Mammary epithelial cell (primary cell): ENCODE measurements around the gene PXYLP1.

Experiments
- CTCF ChIP-seq, 2 donors: IDR thresholded peaks in 1 of 2; conservative IDR thresholded peaks in 1 of 2; 2 replicates each; pipeline ENCODE4 v1.5.1; 2011 to 2012; ENCODE audit warnings: inconsistent platforms in 2 of 2, low read length in 2 of 2, mild to moderate bottlenecking in 2 of 2, control low read depth in 1 of 2, low read depth in 1 of 2; ENCODE audit not compliant: insufficient read depth in 1 of 2; ENCODE audit errors: extremely low read depth in 1 of 2
- EZH2 ChIP-seq: IDR thresholded peaks from 2 replicates; pipeline ENCODE4 v1.6.1; 2012; ENCODE audit warnings: low read length, inconsistent platforms, borderline replicate concordance

- TF ChIP-seq CTCF (conservative IDR thresholded peaks at IDR 0.05 in 1 of 2, IDR thresholded peaks at IDR 0.05 in 1 of 2; ENCODE audit: extremely low read depth in 1 of 2, insufficient read depth in 1 of 2, low read depth in 1 of 2, low read length in 2 of 2) = peak; percentile 76 to 77
- no peak for TF ChIP-seq EZH2
These were observed 77.1 kb downstream of the PXYLP1 start for GRCh38 chr3:141308588-141309218.
